ENCODE results near the gene PEF1.

The PEF1 gene, protein sequence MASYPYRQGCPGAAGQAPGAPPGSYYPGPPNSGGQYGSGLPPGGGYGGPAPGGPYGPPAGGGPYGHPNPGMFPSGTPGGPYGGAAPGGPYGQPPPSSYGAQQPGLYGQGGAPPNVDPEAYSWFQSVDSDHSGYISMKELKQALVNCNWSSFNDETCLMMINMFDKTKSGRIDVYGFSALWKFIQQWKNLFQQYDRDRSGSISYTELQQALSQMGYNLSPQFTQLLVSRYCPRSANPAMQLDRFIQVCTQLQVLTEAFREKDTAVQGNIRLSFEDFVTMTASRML

DNA sequence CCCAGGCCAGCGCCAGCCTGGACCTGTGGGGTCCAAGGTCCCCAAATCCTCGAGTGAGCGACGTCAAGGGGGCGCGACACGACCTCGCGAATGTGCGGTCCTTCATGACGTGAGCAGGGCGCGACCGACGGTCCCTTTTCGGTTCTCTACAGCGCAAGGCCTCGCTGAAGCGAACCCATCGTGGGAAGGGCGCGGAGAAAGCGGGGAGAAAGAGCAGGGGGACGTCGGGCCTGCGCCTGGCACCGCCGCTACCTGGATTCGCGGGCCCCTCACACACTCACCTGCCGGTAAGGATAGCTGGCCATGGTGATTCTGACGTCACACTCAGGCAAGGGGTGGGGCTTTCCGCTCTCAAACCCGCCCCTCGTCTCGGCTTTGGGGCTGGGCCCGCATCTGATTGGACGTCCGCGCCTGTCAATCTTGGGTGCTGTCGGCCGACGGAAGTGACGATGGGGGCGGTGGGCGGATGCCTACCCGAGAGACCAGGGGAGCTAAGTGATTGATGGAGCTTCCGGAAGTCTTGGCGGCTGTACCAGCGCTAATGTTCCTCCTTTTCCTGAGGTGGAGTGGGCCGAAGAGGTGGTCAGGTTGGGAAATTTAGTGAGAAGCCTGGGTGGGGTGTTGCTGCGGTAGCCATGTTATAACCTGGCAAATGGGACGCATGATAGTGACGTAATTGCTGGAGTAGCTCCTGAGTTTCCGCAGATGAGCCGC lies at the start of gene PEF1:
PEF1 (minus strand) TSS at position 317 of the 714 bp plus-strand sequence; CDS start at position 305, 12 bp downstream.
- peak; percentile 99 for DNase-seq
- in situ Hi-C loops (cut with MboI; ENCODE audit: low pct_unique_long_range_greater_than_20kb, low sequenced_read_pairs) = no loop called here

DNA sequence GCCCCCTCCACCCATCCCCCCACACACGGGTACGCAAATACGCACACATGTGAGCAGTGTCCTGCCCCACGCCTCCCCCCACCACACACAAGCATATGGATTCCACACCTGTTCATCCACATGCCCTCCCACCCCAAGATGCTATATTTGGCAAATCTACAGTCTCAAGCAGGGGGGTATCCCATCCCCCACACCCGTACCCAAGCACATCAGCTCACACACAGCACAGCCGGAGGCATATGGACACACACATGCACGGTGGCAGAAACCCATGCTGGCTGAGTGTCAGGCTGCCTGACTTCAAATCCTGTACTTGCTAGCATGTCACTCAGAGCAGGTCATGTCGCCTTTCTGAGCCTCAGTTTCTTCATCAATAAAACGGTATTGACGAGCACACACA lies 48.6 kb upstream of the PEF1 start:
- no peak for DNase-seq
- in situ Hi-C loops (cut with MboI; ENCODE audit: low pct_unique_long_range_greater_than_20kb, low sequenced_read_pairs) = no loop called here

DNA sequence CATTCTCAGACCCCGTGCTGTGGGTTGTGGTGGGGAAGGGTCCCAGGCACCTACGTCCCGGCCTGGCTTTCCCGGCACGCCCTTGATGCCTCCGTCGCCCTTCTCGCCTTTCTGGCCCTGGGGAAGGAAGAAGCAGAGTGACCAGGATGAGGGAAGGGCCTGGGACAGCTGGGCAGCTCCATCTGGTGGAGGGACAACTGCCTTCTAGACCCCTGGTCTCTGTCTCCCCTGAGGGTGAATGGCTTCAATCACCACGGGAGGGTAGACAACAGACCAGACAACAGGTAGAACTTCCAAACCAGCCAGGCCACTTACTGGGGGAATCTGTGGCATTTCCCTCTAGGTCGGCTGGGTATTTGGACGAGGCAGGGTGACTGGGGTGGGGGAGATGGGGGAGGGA lies 47.3 kb upstream of the PEF1 start:
- in situ Hi-C loops (cut with MboI; ENCODE audit: low pct_unique_long_range_greater_than_20kb, low sequenced_read_pairs) = no loop called here
- no peak for DNase-seq

DNA sequence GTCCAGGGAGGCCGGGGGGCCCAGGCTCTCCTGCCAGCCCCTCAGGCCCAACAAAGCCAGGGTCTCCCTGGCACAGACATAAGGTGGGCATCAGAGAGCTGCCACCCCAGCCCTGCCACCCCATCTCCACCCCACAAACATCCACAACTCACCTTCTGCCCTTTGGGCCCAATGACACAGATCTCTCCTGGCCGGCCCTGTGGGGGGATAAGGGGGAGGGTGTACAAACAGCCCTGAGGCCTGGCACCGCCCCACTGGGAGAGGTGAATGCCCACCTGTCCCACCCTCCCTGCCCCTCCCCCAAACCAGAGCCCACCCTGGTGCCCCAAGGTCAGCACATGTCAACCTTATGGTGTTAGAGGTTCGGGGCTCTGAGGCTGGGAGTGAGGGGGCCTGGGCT lies 46.8 kb upstream of the PEF1 start:
- DNase-seq = no peak
- in situ Hi-C loops (cut with MboI; ENCODE audit: low pct_unique_long_range_greater_than_20kb, low sequenced_read_pairs) = no loop called here

DNA sequence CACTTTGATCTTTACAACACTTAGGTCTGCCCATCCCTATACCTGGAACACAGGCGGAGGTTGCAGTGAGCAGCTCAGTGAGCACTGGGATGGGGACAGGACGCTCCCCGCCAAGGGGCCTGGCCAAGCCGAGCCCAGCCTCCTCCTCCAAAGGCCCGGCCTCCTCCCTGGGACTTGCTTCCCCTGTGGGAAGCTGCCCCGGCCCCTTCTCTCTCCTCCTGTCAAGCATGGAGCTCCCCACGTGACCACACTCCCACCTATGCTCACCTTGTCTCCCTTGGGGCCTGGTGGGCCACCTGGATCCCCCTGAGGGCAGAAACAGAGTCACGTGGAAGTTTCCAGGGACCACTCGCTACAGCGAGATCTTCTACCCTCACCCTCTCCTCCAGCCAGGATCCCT lies 46.2 kb upstream of the PEF1 start:
- in situ Hi-C loops (cut with MboI; ENCODE audit: low pct_unique_long_range_greater_than_20kb, low sequenced_read_pairs) = no loop called here
- DNase-seq = no peak

DNA sequence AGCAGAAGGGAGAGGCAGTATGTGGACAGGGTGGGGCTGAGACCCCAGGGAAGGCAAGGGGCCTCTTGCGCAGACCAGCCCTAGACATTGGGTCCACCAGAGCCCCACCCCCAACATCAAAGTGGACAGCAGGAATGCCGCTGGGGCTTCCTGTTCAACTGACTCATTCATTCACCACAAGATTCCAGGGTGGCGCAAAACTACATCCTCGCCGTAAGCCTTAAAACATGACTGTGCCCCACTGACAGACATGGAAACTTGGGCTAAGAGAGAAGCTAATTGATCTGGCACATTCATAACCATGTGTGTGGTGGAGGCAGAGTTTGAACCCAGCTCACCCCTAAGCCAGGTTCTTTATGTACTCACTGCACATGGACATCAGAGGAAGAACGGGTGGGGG lies 45.2 kb upstream of the PEF1 start:
- in situ Hi-C loops (cut with MboI; ENCODE audit: low pct_unique_long_range_greater_than_20kb, low sequenced_read_pairs) = no loop called here
- no peak for DNase-seq

DNA sequence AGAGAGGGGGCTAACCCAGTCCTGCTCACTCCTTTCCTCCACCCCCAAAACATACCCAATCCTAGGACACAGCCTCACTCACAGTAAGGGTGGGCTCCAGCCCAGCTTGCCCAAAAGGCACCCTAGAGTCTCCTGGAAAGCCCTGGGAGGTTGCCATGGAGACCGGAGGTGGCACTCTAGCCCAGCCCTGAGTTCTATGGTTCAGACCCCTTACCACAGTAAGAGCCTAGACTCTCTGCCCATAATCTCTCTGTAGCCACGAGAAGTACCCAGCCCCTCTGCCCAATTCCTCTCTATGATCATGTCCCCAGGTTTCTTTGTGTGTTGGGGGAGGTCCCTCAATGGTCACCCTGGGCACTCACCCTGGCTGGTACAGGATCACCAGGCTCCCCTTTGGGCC lies 44.7 kb upstream of the PEF1 start:
- DNase-seq = no peak
- in situ Hi-C loops (cut with MboI; ENCODE audit: low pct_unique_long_range_greater_than_20kb, low sequenced_read_pairs) = no loop called here

DNA sequence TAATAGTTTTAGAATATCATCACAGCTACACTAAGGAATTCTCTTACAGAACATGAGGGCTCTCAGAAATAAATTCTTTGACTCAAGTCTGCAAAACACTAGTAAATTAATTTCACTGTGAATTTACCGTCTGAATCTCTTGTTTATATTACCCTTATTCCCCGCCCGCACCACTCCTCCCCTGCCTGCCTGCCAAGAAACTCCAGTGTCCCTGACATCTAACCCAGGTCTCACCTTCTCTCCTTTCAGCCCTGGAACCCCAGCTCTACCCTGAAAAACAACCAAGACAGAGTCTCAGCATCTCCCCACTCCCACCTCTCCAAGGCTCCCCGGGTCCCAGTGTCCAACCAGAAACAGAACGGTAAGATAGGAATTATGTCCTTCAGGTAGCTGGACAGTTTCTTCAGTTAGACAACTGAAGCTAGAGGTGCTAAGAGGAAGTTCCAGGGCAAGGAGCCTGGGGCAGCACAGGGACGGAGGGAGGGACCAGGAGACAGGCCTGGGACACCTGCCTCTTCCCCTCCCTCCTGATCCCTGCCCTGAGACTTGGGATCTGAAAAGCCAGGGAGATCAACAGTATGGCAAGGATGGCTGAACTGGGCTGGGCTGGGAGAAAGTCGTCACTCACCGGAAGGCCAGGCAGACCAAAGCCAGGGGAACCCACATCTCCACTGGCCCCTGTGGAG lies 43.7 kb upstream of the PEF1 start:
- in situ Hi-C loops (cut with MboI; ENCODE audit: low pct_unique_long_range_greater_than_20kb, low sequenced_read_pairs) = no loop called here
- DNase-seq = no peak

DNA sequence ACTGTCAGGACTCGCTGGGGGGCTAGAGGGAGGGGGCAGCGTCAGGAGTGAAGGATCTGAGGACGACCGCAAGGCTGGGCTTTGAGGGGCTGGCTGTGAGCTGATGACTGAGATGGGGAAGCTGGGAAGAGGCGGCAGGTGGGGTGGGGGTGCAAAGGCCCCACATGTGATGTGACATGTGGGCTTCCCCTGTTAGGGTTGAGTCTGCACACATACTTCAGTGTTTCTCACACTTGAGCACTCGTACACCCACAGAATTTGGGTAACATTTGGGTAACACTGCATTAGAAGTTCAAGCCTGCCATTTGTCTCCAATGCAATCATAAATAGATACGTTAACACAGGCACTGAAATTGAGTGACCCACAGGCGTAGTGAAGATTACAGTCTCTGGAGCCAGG lies 42.9 kb upstream of the PEF1 start:
- no peak for DNase-seq
- in situ Hi-C loops (cut with MboI; ENCODE audit: low pct_unique_long_range_greater_than_20kb, low sequenced_read_pairs) = no loop called here

DNA sequence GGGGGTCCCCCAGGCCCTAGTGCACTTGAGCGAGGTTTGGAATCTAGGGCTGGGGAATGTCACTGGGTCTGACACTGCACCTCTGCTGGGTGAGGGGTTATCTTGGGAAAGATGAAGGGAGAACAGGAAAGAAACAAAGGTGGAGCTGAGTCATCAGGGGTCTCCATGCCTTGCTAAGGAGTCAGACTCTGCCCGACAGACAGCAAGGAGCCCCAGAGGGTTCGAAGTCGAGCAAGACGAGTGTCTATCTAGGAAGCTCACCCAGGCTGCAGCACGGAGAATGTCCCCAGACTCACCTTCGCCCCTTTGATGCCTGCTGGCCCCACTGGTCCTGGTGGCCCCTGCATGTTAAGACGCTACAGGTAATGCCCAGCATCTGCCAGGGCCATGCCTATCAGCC lies 41.1 kb upstream of the PEF1 start:
- DNase-seq = no peak
- in situ Hi-C loops (cut with MboI; ENCODE audit: low pct_unique_long_range_greater_than_20kb, low sequenced_read_pairs) = no loop called here

DNA sequence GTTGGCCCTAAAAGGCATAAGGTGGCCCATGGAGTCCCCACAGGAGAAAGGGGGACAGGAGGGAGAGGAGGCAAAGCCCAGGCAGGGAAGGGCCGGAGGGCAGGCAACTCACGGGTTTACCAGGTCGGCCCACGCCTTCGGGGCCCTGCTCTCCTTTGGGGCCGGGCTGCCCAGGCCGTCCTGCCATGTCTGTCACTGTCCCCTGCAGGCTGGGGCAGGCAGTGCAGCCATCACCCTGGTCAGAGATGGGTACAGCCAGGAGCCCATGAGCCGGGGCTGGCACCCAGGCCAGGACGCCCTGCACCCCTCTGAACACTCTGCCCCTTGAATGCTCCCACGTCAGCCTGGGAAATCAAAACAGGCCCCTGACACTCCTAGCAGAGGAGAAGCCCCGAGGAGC lies 39.3 kb upstream of the PEF1 start:
- in situ Hi-C loops (cut with MboI; ENCODE audit: low pct_unique_long_range_greater_than_20kb, low sequenced_read_pairs) = no loop called here

DNA sequence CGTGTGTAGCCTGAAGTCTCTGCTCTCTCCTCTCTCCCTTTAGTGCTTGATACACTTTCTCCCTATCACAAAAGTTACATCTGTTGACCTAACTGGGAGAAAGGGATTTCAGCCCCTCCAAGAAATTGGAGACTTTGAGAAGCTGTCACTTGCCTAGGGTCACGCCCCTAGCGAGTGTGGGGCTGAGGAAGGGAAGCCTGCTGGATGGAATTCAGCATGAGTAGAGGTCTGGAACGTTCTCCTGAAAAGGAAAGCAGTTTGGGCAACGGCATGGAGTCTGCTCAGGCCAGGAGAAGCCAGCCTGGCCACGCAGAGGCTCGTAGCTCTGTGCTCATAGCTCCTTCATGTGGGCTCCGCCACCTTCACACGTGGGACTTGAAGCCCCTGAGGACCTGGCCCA lies 36.7 kb upstream of the PEF1 start:
- DNase-seq = no peak
- in situ Hi-C loops (cut with MboI; ENCODE audit: low pct_unique_long_range_greater_than_20kb, low sequenced_read_pairs) = no loop called here

More for the DNA sequence above, 39.3 kb upstream of the PEF1 start:
- DNase-seq = peak; percentile 12

DNA sequence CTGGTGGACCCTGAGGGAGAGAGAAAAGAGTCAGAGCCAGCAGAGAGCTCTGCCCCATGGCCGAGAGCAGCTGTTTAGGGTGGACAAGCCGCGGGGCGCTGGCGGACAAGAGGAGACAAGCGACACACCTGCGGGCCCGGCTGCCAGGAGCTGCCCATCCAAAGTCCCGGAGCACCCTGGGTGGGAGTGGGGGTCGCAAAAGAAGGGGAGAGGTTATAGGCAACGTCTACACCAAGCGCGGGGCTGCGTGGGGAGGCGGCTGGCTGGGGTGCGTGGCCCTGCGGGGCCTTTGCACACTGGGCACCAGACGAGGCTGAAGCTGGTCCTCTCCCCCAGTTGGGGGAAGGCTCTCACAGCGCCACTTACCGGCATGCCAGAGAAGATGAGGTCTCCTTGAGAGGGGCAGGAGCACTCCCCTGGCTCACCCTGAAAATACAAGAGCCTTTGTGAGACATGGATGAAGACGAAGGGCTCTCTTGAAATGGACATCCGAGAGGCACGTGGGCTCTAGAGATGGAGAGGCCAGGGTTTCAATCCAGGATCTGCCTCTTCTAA lies 35.1 kb upstream of the PEF1 start:
- in situ Hi-C loops (cut with MboI; ENCODE audit: low pct_unique_long_range_greater_than_20kb, low sequenced_read_pairs) = no loop called here
- no peak for DNase-seq

DNA sequence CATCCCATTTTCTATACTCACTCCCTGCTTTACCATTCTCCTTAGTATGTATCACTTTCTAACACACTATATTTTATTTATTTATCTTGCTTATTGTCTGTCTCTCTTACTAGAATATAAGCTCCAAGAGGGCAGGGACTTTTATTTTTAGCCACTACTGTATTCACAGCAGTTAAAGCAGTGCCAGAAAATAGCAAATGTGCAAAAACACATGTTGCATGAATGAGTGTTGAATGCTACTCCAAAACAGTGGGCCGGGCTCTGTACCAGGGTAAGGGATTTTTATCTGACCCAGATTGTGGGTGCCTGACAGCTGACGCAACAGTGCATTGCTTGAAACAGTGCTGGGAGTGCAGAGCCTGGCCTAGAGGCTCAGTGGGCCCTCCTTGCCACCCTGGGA lies 34.4 kb upstream of the PEF1 start:
- in situ Hi-C loops (cut with MboI; ENCODE audit: low pct_unique_long_range_greater_than_20kb, low sequenced_read_pairs) = no loop called here
- no peak for DNase-seq

DNA sequence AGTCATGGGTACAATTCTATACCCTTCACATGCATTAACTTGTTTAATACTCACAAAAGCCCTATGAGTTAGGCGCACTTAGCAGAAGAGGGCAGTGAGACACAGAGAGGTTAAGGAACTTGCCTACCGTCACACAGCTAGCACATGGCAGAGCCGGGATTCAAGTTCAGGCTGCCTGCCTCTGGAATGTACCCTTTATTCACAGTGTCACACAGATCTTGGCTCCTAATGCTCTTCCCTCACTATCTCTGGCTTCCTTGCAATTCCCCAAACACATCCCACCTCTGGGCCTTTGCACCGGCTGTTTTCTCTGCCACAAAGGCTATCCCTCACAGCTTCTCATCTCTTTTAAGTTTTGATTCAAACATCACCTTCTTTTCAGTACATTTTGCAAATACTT lies 34.0 kb upstream of the PEF1 start:
- no peak for DNase-seq

DNA sequence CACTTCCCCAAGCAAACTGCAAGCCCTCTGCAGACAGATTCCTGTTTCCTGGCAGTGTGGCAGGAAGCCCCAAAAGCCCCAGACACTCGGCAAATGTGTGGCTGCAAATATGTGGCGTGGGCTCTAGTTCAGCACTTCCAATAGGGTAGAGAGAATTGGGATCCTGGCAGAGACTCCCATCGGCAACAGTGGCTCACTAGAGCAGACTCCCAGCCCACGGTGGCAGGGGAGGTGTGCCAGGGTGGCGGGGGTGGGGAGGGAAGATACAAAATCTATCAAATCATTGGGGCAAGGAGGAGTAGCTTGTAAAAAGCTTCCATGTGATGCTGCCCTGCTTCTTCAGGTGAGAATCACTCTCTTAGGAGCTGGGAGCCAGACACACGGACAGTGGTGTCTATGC lies 33.3 kb upstream of the PEF1 start:
- in situ Hi-C loops (cut with MboI; ENCODE audit: low pct_unique_long_range_greater_than_20kb, low sequenced_read_pairs) = no loop called here
- DNase-seq = no peak

More for the DNA sequence above, 34.0 kb upstream of the PEF1 start:
- in situ Hi-C loops (cut with MboI; ENCODE audit: low pct_unique_long_range_greater_than_20kb, low sequenced_read_pairs) = no loop called here

DNA sequence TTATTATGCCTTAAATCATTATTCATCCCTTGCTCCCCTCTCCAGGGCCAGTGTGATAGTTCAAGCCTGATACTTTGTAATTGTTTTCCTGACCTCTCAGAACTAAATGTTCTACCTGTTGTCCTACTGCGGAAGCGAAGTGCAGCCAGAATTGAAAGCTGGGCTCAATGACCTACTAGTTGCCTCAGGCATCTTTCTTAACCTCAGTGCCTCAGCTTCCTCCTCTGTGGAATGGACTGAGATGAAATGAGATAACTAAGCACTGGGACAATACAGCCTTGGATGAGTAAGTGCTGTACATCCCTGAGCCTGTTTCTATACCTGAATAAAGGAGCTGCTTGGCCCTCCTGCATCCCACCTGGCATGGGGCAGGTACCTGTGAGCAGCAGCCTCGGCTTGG lies 32.7 kb upstream of the PEF1 start:
- DNase-seq = no peak
- in situ Hi-C loops (cut with MboI; ENCODE audit: low pct_unique_long_range_greater_than_20kb, low sequenced_read_pairs) = no loop called here

DNA sequence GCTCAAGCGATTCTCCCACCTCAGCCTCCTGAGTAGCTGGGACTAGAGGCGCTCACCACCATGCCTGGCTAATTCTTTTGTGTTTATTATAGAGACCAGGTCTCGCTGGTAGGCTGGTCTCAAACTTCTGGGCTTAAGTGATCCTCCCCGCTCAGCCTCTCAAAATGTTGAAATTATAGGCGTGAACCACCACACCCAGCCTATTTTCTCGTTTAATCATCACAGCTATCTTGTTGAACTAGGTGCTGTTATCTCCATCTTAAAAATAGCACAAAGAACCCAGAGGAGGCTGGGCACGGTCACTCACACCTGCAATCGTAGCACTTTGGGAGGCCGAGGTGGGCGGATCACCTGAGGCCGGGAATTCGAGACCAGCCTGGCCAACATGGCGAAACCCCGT lies 31.1 kb upstream of the PEF1 start:
- in situ Hi-C loops (cut with MboI; ENCODE audit: low pct_unique_long_range_greater_than_20kb, low sequenced_read_pairs) = no loop called here
- DNase-seq = no peak

DNA sequence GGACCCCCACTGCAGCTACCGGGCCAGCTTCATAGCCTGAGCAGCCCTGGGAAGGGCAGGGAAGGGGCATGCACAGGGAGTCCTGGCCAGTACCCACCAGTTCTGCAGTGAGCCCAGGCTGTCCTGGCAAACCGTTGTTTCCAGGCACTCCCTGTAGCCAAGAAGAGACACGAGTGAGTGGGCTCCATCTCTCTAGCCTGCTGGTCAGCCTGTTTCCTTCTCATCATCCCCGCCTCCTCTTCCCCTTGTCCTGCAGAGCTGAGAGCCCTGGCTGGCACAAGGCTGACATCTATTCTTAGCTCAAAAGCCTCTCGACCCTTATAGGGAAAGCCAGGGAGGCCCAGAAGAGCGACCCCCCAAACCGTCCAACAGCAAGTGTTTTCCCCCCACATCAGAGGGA lies 30.5 kb upstream of the PEF1 start:
- no peak for DNase-seq
- in situ Hi-C loops (cut with MboI; ENCODE audit: low pct_unique_long_range_greater_than_20kb, low sequenced_read_pairs) = no loop called here

DNA sequence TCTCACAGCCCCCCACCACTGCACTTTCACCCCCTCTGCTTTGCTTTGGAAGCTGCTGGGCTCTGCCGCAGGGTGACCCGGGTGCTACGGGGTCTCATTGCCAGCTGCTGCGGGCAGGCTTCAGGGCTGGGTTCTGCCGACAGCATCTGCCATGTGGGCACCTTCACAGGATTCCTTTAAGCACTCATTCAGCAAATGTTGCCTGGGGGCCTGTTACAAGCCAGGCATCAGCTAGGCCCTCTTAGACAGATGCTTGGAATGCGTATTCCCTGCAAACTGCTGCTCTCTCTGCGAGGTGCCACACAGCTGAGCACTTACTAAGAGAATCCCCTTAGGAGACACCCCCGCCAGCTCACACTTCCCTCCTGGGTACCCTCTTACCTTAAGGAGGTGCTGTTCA lies 29.9 kb upstream of the PEF1 start:
- in situ Hi-C loops (cut with MboI; ENCODE audit: low pct_unique_long_range_greater_than_20kb, low sequenced_read_pairs) = no loop called here
- DNase-seq = no peak

All from KBM-7 (cell line).